ENCODE results near the gene CD4.

GRCh38 chr12:6826734-6827436 is 37.6 kb downstream of the CD4 start:
- TF ChIP-seq, protein P1, sequence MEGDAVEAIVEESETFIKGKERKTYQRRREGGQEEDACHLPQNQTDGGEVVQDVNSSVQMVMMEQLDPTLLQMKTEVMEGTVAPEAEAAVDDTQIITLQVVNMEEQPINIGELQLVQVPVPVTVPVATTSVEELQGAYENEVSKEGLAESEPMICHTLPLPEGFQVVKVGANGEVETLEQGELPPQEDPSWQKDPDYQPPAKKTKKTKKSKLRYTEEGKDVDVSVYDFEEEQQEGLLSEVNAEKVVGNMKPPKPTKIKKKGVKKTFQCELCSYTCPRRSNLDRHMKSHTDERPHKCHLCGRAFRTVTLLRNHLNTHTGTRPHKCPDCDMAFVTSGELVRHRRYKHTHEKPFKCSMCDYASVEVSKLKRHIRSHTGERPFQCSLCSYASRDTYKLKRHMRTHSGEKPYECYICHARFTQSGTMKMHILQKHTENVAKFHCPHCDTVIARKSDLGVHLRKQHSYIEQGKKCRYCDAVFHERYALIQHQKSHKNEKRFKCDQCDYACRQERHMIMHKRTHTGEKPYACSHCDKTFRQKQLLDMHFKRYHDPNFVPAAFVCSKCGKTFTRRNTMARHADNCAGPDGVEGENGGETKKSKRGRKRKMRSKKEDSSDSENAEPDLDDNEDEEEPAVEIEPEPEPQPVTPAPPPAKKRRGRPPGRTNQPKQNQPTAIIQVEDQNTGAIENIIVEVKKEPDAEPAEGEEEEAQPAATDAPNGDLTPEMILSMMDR (IDR thresholded peaks at IDR 0.05; ENCODE audit: extremely low read depth in 1 of 2, insufficient read depth in 1 of 2, low read depth in 1 of 2, low read length in 2 of 2): no peak
- TF ChIP-seq POLR2A (IDR thresholded peaks at IDR 0.05; ENCODE audit: low read depth, low read length): no peak
- no peak for TF ChIP-seq EZH2 (IDR thresholded peaks at IDR 0.05; ENCODE audit: borderline replicate concordance, low read depth, low read length, severe bottlenecking)
- TF ChIP-seq POLR2AphosphoS5 (IDR thresholded peaks at IDR 0.05; ENCODE audit: insufficient read depth, low read depth, low read length): no peak
